Measurements from ENCODE around the gene GDPD5.

Gene GDPD5

GRCh38 chr11:75492181-75492820 lies 33.4 kb downstream of the GDPD5 start:
- DNase-seq (ENCODE audit: low read depth in 2 of 2) = peak; percentile 12 to 40

- DNase-seq (ENCODE audit: low read depth in 2 of 2) = no peak
Measured at GRCh38 chr11:75491465-75491864, 34.3 kb downstream of the GDPD5 start.

- DNase-seq (ENCODE audit: low read depth in 2 of 2) = no peak
Measured at GRCh38 chr11:75490221-75491181, 35.2 kb downstream of the GDPD5 start.

GRCh38 chr11:75487365-75487764 lies 38.4 kb downstream of the GDPD5 start:
- no peak for DNase-seq (ENCODE audit: low read depth in 2 of 2)

GRCh38 chr11:75485742-75486141 lies 40.0 kb downstream of the GDPD5 start:
- DNase-seq (ENCODE audit: low read depth in 2 of 2) = no peak

GRCh38 chr11:75482931-75483469 lies 42.7 kb downstream of the GDPD5 start:
- no peak for DNase-seq (ENCODE audit: low read depth in 2 of 2)

- no peak for DNase-seq (ENCODE audit: low read depth in 2 of 2)
Measured at GRCh38 chr11:75481922-75482606, 43.7 kb downstream of the GDPD5 start.

- no peak for DNase-seq (ENCODE audit: low read depth in 2 of 2)
Measured at GRCh38 chr11:75481223-75481921, 44.4 kb downstream of the GDPD5 start.

GRCh38 chr11:75480185-75481175 lies 45.3 kb downstream of the GDPD5 start:
- DNase-seq (ENCODE audit: low read depth in 2 of 2) = no peak

- no peak for DNase-seq (ENCODE audit: low read depth in 2 of 2)
Measured at GRCh38 chr11:75479597-75480145, 46.1 kb downstream of the GDPD5 start.

- no peak for DNase-seq (ENCODE audit: low read depth in 2 of 2)
Measured at GRCh38 chr11:75478783-75479596, 46.8 kb downstream of the GDPD5 start.

- DNase-seq (ENCODE audit: low read depth in 2 of 2) = no peak
Measured at GRCh38 chr11:75477614-75477935, 48.2 kb downstream of the GDPD5 start.

- DNase-seq (ENCODE audit: low read depth in 2 of 2) = no peak
Measured at GRCh38 chr11:75476739-75477613, 48.8 kb downstream of the GDPD5 start.

- DNase-seq (ENCODE audit: low read depth in 2 of 2) = no peak
Measured at GRCh38 chr11:75475767-75476650, 49.7 kb downstream of the GDPD5 start.

- DNase-seq (ENCODE audit: low read depth in 2 of 2) = peak in 1 of 2 experiments; percentile 49
Measured at GRCh38 chr11:75474878-75475766, 50.6 kb downstream of the GDPD5 start.

- no peak for DNase-seq (ENCODE audit: low read depth in 2 of 2)
Measured at GRCh38 chr11:75474240-75474639, 51.5 kb downstream of the GDPD5 start.
